HG02642 (cell line): ENCODE measurements around the gene SIPA1.

Source experiments
- ATAC-seq: cut with Tn5 transposase; IDR thresholded peaks from one replicate; pipeline ENCODE4 v1.9.1; 2021; ENCODE audit warnings: mild to moderate bottlenecking; ENCODE audit not compliant: unreplicated experiment, poor library complexity

The SIPA1 gene

DNA sequence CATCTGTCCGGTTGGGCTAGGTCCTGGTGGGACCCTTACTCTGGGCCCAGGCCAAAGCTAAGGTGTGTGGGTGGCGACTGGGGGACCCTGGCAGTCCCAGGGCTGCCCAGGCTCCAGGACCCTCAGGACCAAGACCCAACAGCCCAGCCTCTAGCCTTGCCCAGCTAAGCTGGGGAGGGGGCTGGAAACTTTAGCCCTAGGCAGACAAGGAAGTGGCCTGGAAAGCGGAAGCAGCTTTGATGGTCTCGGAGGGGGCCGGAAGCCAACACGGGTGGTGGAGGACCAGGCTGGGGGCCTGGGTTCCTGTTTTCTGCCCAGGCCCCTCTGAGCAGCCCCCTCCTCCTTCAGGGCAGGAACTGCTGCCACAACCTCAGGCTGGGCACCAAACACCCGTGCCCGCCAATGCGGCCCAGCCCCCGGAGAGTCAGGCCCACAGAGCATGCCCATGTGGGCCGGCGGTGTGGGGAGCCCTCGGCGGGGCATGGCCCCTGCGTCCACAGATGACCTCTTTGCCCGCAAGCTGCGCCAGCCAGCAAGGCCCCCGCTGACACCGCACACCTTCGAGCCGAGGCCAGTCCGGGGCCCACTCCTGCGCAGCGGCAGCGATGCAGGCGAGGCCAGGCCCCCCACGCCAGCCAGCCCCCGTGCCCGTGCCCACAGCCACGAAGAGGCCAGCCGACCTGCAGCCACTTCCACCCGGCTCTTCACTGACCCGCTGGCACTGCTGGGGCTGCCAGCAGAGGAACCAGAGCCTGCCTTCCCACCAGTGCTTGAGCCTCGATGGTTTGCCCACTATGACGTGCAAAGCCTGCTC lies 2.8 kb downstream of the SIPA1 start:
- ATAC-seq: peak; percentile 10

DNA sequence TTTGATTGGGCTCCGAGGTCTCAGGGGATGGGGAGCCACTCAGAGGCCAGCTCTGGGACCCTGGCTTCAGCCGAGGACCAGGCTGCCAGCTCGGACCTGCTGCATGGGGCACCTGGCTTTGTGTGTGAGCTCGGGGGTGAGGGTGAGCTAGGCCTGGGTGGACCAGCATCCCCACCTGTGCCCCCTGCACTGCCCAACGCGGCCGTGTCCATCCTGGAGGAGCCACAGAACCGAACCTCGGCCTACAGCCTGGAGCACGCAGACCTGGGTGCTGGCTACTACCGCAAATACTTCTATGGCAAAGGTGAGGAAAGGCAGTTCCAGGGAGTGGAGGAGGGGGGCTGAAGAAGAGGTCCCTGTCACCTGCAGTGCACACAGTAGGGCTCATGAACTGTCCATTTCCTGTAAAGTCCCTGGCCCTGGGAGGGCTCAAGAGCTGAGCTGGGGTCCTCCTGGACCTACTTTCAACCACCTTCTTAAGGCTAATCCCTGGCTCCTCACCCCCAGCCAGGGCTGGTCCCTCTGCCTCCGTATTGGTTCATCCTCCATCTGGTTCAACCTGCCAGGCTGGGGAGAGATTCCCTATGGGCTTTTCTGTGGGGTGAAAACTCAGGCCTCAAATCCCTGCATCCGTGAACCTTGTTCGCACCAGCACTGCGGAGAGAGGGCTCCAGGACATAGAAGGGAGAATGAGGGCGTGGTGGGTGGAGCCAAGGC lies 3.6 kb downstream of the SIPA1 start:
- ATAC-seq: no peak

DNA sequence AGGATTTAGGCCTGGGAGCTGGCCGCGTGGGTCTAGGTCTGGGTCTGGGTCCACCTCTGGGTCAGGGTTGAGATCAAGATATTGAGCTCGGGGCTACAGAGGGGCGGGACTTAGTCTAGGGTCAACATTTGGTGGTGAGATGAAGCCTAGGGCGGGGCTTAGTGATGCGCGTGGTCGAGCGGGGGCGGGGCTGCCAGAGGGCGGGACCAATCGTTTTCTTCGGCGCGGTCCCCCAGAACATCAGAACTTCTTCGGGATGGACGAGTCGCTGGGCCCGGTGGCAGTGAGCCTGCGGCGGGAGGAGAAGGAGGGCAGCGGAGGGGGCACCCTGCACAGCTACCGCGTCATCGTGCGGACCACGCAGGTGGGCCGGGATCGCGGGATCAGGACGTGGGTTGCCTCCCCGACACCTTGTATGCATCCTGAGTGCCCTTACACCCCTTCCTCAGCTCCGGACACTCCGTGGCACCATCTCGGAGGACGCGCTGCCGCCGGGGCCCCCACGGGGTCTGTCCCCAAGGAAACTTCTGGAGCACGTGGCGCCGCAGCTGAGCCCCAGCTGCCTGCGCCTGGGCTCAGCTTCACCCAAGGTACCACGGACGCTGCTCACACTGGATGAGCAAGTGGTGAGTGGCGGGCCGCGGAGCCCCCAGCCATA lies 4.2 kb downstream of the SIPA1 start:
- ATAC-seq: no peak

DNA sequence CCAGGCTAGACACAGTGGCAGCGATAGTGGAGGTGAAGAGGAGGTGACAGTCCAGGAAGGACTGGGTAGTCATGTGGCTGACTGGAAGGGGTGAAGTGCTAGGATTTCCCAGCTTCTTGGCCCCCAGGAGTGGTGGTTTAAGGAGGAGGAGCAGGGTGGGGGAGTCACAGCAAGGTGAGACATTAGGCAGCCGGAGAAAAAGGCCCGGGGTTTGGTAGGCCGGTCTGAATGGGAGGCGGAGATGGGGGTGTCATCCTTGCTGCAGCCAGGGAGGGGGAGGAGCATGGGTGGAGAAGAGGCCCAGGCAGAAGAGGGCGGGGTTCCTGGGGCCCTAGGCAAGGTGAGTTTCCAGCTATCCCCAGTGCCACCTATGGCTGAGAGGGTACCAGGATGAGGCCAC lies 6.1 kb downstream of the SIPA1 start:
- no peak for ATAC-seq

DNA sequence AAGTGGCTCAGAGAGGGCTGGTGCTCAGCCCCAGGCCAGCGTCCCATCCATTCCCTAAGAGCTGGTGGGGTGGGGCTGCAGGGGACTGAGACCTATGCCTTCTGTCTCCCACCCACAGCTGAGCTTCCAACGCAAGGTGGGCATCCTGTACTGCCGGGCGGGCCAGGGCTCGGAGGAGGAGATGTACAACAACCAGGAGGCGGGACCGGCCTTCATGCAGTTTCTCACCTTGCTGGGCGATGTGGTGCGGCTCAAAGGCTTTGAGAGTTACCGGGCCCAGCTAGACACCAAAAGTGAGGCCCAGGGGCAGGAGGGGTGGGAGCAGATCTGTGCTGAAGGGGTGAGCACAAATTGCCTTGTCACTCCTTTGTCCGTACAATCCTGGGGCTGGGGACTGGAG lies 6.9 kb downstream of the SIPA1 start:
- no peak for ATAC-seq

DNA sequence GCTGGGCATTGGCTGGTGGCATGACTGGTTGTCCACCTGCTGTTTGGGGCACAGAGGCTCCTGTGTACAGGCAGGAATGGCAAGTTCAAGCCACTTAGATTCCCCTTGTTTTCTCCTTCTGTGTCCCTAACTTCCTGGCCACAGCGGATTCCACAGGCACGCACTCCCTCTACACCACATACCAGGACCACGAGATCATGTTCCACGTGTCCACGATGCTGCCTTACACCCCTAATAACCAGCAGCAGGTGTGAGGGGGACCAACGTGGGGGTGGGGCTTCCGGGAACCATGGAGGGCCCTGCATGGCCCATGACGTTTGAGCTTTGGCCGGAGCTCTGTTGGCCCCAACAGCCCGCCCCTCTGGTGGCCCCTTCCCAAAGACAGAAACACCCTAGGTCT lies 7.8 kb downstream of the SIPA1 start:
- ATAC-seq: no peak

DNA sequence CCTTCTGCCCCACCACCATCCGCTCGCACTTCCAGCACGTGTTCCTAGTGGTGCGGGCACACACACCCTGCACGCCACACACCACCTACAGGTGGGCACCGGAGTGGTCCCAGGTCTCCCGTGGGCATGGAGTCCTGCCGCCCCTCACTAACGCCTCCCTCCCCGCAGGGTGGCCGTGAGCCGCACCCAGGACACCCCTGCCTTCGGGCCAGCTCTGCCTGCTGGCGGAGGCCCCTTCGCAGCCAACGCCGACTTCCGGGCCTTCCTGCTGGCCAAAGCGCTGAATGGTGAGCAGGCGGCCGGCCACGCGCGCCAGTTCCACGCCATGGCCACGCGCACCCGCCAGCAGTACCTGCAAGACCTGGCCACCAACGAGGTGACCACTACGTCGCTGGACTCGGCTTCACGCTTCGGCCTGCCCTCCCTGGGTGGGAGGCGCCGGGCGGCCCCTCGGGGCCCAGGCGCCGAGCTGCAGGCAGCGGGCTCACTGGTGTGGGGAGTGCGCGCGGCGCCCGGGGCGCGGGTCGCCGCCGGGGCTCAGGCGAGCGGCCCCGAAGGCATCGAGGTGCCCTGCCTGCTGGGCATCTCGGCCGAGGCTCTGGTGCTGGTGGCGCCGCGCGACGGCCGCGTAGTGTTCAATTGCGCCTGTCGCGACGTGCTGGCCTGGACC lies 8.5 kb downstream of the SIPA1 start:
- ATAC-seq: no peak

DNA sequence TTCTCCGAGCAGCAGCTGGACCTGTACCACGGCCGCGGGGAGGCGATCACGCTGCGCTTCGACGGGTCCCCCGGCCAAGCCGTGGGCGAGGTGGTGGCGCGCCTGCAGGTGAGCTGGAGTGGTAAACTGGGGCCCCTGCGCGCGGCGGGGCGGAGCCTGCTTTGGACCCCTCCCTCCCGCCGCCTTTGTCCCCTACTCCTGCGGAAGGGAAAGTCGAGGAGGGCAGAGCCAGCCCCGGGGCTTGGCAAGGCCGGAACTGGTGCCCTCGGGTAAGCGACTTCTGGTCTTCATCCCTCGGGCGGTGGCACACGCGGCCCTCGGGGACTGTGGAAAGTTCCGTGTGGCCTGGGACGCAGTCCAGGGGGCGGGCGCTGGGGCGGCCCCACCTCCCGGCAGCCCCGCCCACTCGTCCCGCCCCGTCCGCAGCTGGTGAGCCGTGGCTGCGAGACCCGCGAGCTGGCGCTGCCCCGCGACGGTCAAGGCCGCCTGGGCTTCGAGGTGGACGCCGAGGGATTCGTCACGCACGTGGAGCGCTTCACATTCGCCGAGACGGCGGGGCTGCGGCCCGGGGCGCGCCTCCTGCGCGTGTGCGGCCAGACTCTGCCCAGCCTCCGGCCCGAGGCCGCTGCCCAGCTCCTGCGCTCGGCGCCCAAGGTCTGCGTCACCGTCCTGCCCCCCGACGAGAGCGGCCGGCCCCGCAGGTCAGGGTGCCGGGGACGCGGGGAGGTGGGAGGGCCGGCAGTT lies 9.2 kb downstream of the SIPA1 start:
- ATAC-seq: no peak

DNA sequence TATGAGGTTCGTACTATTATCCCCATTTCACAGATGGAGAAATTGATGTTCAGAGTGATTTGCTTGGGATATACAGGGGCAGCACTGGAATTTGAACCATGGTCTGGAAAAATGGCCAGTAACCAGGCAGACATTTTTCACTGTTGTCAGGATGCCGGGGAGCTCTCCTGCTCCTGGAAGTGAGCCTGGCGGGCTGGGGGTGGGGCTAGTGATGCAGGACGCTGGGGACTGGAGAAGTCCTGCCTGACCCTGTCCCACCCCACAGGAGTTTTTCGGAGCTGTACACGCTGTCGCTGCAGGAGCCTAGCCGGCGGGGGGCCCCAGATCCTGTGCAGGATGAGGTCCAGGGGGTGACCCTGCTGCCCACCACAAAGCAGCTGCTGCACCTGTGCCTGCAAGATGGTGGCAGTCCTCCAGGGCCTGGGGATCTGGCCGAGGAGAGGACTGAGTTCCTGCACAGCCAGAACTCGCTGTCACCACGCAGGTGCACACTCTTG lies 11.1 kb downstream of the SIPA1 start:
- ATAC-seq: no peak

DNA sequence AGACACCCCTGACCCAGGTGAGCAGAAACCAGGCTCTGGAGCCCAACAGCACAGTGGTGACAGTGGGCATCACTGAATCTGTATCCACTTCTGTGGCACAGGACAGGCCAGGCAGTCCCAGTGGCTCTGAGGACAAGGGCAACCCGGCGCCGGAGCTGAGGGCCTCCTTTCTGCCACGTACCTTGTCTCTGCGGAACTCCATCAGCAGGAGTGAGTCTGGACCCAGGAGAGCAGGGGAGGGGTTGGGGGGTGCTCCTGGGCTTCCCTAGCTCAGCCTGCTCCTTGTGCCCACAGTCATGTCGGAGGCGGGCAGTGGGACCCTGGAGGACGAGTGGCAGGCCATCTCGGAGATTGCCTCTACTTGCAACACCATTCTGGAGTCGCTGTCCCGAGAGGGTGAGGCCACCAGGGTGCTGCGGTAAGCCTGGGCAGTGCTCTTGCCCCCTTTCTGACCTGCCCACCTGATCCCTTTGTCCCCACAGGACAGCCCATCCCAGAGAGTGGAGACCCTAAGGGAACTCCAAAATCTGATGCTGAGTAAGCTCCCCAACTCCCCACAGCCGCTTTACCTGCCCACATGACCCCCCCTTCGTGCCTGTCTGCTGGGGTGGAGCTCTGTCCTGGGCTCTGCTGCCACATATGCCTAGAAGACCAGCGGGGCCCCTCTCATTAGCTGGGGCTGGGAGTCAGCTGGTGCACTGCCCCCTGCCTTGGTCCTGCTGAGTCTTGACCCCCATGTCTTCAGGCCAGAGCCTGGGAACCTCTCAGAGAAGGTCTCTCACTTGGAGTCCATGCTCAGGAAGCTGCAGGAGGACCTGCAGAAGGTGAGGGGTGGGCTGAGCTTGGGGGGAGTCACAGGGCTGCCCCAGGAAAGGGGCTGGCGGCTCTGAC lies 12.0 kb downstream of the SIPA1 start:
- no peak for ATAC-seq

DNA sequence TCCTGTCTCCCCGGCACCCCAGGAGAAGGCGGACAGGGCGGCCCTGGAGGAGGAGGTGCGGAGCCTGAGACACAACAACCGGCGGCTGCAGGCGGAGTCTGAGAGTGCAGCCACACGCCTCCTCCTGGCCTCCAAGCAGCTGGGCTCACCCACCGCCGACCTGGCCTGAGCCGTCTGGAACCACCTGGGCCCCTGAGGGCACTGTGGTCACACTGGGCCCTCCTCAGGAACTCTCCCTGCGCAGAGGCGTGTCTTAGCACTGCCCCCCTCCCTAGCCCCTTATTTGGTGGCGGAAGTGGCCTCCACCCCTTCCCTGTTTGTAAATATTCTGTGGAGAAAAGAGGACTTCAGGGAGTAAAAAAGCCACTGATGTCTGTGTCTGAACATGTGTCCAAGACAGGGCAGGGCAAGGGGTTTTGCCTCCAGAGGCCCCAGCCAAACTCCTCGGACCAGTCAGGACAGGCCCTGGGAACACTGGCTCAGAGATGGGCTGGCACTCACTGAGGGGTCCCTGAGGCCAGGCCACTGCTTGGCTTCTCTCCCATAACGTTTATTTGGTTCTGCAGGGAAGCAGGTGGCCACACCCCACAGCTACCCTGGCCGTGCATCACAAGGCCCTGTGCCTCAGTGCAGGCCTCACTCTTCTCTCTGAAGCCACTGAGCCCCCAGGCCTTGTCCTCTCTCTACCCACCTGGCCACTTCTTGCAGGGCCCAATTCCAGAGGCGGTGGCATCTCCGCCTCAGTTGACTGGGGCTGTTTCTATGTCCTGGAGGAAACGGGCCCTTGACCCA lies 12.8 kb downstream of the SIPA1 start:
- no peak for ATAC-seq

DNA sequence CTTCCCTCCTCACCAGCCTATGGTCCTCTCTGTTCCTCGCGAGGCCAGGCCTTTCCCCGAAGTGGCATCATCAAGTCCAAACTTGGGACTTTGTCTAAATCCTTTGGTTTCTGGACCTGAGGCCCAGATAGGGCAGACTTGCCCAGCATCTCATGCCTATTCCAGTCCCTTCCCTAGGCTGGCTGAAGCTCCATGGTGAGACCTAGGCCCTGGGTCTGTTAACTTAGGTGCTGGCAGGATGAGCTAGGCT lies 13.4 kb downstream of the SIPA1 start:
- ATAC-seq: no peak

DNA sequence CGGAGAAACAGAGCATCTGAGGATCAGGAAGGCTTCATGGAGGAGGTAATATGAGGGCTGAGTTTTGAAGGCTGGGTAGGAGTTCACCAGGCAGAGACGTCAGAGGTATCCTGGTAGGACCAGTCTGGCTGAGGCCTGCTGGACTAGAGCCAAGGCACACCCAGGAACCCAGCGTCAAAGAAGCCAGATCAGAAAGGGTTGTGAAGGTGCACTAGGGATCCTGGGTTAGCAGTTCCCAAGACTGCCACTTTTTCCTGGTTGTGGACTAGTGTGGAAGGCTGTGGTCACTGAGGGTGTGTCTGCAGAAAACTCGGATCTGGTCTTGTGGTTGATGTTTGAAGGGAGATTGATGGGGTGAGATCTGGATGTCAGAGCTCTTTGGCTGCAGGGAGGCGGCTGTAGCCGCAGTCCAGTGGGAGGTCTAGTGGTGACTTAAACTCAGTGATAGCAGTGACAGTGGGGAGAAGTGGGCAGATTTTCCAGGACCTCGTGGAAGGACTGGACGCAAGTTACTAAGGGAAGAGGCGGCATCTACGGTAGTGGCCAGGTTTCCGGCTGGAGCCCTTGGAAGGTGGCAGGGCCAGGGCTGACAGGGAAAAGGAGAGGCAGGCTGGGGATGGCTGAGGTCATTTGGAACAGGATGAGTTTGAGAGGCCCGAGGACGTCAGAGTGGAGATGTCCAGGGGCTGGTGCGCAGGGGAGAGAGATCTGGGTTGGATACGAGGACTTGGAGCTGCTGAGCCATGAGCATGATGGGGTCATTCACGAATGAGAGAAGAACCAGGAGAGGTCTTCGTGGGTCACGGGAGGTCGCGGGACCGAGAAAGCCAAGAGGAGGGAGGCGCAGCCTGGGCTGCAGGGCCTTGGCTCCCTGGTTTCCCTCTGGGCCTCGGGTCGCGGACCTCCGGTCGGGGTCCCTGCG lies 13.9 kb downstream of the SIPA1 start:
- no peak for ATAC-seq

DNA sequence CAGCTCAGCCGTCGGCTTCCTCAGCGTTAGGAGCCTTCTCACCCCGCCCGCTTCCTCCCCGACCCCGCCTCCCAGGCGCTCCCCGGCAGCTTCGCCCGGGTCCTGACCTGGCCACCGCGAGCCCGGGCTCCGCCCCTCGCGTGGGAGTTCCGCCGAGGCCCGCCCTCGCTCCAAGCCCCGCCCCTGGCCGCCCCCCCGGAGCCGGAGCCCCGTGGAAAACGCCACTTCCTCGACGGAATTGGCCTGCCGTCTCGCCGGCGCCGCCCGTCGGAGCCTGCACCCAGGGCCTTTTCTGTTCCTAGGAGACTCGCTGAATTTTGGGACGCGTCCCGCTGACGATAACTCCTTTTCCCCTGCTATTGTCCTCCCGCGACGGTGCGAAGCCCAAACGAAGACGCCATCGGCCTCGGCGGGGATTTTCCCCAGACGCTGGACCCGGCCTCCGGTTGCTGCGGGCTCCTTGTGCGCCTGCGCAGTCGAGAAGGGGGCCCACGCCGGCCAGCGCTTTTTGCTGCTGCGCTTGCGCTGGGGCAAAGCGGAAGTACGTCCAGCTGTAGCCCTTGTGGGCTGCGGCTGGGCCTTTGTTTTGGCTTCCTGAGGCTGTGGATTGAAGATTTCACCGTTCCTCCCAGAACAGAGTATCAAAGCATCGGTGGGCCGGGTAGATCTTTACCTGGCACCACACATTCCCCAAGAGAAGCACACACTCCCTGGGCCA lies 14.8 kb downstream of the SIPA1 start:
- peak; percentile 82 for ATAC-seq

DNA sequence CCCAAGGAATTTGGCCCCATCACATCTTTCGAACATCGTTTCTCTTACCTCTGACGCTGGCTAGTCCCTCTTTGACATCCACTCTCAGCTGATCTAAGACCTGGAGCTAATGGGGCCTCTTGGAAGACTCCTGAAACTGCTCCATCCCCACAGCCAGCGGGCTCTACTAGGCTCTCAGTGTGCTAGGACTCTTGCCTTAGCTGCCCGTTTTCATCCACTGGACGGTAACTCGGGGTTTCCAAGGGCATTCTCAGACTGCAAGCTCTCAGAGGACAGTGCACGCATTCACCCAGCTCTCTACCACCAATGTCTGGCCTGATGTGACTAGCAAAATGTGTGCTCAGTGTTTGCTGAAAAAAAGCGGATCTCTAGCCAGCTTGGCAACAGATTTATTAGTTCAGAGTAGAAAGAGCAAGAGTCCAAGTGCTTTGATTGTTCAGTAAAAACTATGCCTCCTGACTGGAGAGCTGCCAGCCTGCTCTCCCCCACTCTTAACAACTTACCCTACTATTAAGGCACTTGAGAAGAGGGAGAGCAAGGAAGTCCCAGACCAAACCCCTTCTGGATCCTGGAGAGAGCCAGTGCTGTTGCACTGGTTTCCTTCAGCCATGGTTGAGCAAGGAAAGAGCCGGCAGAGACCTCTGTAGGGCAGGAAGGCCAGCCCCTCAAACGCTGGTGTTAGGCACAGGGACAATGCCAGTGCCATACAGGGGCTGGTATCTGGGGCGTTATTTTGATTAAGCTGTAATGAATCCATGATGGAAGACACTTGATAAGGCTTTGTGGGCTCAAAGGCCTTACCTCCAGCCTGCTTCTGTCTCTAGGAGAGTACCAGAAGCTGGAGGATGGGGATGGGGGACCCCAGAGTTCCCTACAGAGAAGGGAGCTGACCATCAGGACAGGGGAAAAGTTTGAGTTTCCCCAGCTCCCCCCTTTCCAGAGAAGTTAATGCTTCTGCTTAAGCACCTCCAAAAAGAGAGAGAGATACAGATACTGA lies 15.6 kb downstream of the SIPA1 start:
- ATAC-seq: no peak
